DND-41 (cell line): ENCODE results near the gene UBALD1.
A peak's percentile ranks its signal among the peaks of the same experiment; 100 is the strongest.
"Not testable (repeated sequence)": the region's sequence is repeated elsewhere in the genome, so short reads cannot be mapped to it uniquely, and the experiment has no call there.

Experiments
- ATAC-seq: fragments of 200-7000 bp; cut with Tn5 transposase; 3 replicates; pipeline ENCODE4 v1.9.1; 2021; ENCODE audit warnings: low read depth; ENCODE audit not compliant: insufficient read depth
- DNase-seq: peaks from one replicate; pipeline ENCODE4 v3.0.0-alpha.2; 2020
- H2AFZ ChIP-seq: 2 replicates; pipeline ENCODE4 v1.6.0; 2012; ENCODE audit warnings: low read depth, low read length
- H3K27ac ChIP-seq: 2 replicates; pipeline ENCODE4 v1.5.1; 2012; ENCODE audit warnings: low read length, inconsistent platforms
- H3K27me3 ChIP-seq: fragments of 200-600 bp; sonication (generic); 2 replicates; pipeline ENCODE4 v1.6.0; 2012; ENCODE audit warnings: low read length, mild to moderate bottlenecking, inconsistent platforms; ENCODE audit not compliant: insufficient read depth, poor library complexity
- H3K36me3 ChIP-seq: 2 replicates; pipeline ENCODE4 v1.5.1; 2012; ENCODE audit warnings: low read length, inconsistent platforms; ENCODE audit not compliant: insufficient read depth
- H3K4me1 ChIP-seq: 2 replicates; pipeline ENCODE4 v1.5.1; 2012; ENCODE audit warnings: mild to moderate bottlenecking, low read length; ENCODE audit not compliant: insufficient read depth
- H3K4me2 ChIP-seq: 2 replicates; pipeline ENCODE4 v1.6.0; 2012; ENCODE audit warnings: mild to moderate bottlenecking, moderate library complexity, low read length, inconsistent platforms; ENCODE audit not compliant: insufficient read depth
- H3K4me3 ChIP-seq, 2 experiments: fragments of 200-600 bp in 1 of 2; shearing (Covaris generic) in 1 of 2; 2 replicates each; pipeline ENCODE4 v1.5.1; 2012 to 2016; ENCODE audit warnings: inconsistent platforms in 2 of 2, low read length in 2 of 2, mild to moderate bottlenecking in 2 of 2, low read depth in 1 of 2, moderate library complexity in 1 of 2
- H3K79me2 ChIP-seq: 2 replicates; pipeline ENCODE4 v1.6.0; 2012; ENCODE audit warnings: low read length, inconsistent platforms; ENCODE audit not compliant: insufficient read depth
- H3K9ac ChIP-seq: 2 replicates; pipeline ENCODE4 v1.6.0; 2012; ENCODE audit warnings: low read depth, mild to moderate bottlenecking, inconsistent platforms, low read length, moderate library complexity
- H3K9me3 ChIP-seq: 2 replicates; pipeline ENCODE4 v1.5.1; 2012; ENCODE audit warnings: low read length, moderate library complexity, mild to moderate bottlenecking, inconsistent platforms; ENCODE audit not compliant: insufficient read depth, severe bottlenecking
- H4K20me1 ChIP-seq: 2 replicates; pipeline ENCODE4 v1.6.0; 2012; ENCODE audit warnings: low read length; ENCODE audit not compliant: insufficient read depth
- CTCF ChIP-seq: IDR thresholded peaks from 2 replicates; pipeline ENCODE4 v1.5.1; 2012; ENCODE audit warnings: borderline replicate concordance, low read length, moderate library complexity, mild to moderate bottlenecking; ENCODE audit not compliant: poor library complexity, severe bottlenecking; ENCODE audit errors: extremely low read depth
- EZH2 ChIP-seq: IDR thresholded peaks from 3 replicates; pipeline ENCODE4 v1.6.1; 2012; ENCODE audit warnings: borderline replicate concordance, low read depth, mild to moderate bottlenecking, moderate library complexity, low read length, inconsistent platforms; ENCODE audit not compliant: severe bottlenecking

UBALD1 gene

GRCh38 chr16:4574919-4575705 lies 39.6 kb downstream of the UBALD1 start:
- Histone ChIP-seq H2AFZ (no peak overlapping the region), H3K9ac (no peak overlapping the region), H3K27me3 (no peaks in the 10 kb centered on the region), H4K20me1 (no peaks in the 10 kb centered on the region), H3K36me3 (no peaks in the 10 kb centered on the region), H3K4me1 (no peaks in the 10 kb centered on the region), H3K79me2 (no peaks in the 10 kb centered on the region), H3K4me3 (no peak overlapping the region), H3K9me3 (no peaks in the 10 kb centered on the region), H3K4me2 (no peak overlapping the region), H3K27ac (no peak overlapping the region)
- no peak for DNase-seq
- TF ChIP-seq EZH2 (no peak), CTCF (peak; percentile 9)
- ATAC-seq = no peak

- H3K79me2 ChIP-seq, H4K20me1 ChIP-seq, H3K9me3 ChIP-seq, H2AFZ ChIP-seq, H3K27me3 ChIP-seq, H3K4me3 ChIP-seq, H3K27ac ChIP-seq, H3K4me2 ChIP-seq, ATAC-seq, H3K9ac ChIP-seq, DNase-seq, H3K36me3 ChIP-seq, H3K4me1 ChIP-seq: not testable (repeated sequence)
These were observed 40.8 kb downstream of the UBALD1 start for GRCh38 chr16:4573926-4574325.

GRCh38 chr16:4572715-4573114 lies 42.0 kb downstream of the UBALD1 start:
- Histone ChIP-seq H3K27ac (no peak overlapping the region), H3K4me2 (no peak overlapping the region), H3K27me3 (no peaks in the 10 kb centered on the region), H3K36me3 (no peaks in the 10 kb centered on the region), H2AFZ (no peak overlapping the region), H3K4me3 (no peak overlapping the region), H4K20me1 (no peaks in the 10 kb centered on the region), H3K9me3 (no peaks in the 10 kb centered on the region), H3K4me1 (no peaks in the 10 kb centered on the region), H3K9ac (no peak overlapping the region), H3K79me2 (no peaks in the 10 kb centered on the region)
- ATAC-seq (no peak), DNase-seq (no peak)
- no peak for TF ChIP-seq EZH2
- no peak for TF ChIP-seq CTCF

GRCh38 chr16:4570688-4571321 lies 43.9 kb downstream of the UBALD1 start:
- Histone ChIP-seq H3K36me3 (no peaks in the 10 kb centered on the region), H3K4me1 (no peaks in the 10 kb centered on the region), H2AFZ (no peak overlapping the region), H3K27ac (no peak overlapping the region), H3K4me3 (no peak overlapping the region), H3K9ac (no peak overlapping the region), H4K20me1 (no peaks in the 10 kb centered on the region), H3K27me3 (no peaks in the 10 kb centered on the region), H3K4me2 (no peak overlapping the region), H3K9me3 (no peaks in the 10 kb centered on the region), H3K79me2 (no peaks in the 10 kb centered on the region)
- no peak for ATAC-seq
- DNase-seq = no peak
- TF ChIP-seq EZH2 (no peak), CTCF (no peak)
